CD4-positive, alpha-beta memory T cell (primary cell): ENCODE results near the gene RASGRF1. TPM values are rescaled to one million over a fixed set of nuclear protein-coding genes. Genes with fewer than 3 reads are reported as not detected.
"Not testable (repeated sequence)": the region's sequence is repeated elsewhere in the genome, so short reads cannot be mapped to it uniquely, and the experiment has no call there.

Experiments used
- CTCF ChIA-PET: fragments of 350-600 bp; sonication (Branson Sonifier 250); formaldehyde crosslinking; loops from one replicate; lab custom pipeline; 2021; ENCODE audit warnings: inconsistent platforms; ENCODE audit not compliant: partially characterized antibody; lab: Charles Lee
- POLR2A ChIA-PET: fragments of 350-600 bp; sonication (Branson Sonifier 250); formaldehyde crosslinking; loops from one replicate; lab custom pipeline; 2021; ENCODE audit not compliant: partially characterized antibody; lab: Charles Lee
- DNase-seq, 5 donors: peaks; one replicate each; pipeline versions ENCODE4 v3.0.0 to v3.0.0-alpha.2; 2020 to 2022; ENCODE audit warnings: mixed read lengths in 1 of 5
- H3K27ac ChIP-seq: one replicate; pipeline ENCODE4 v1.7.0; 2013; ENCODE audit warnings: low read depth, low read length
- H3K27me3 ChIP-seq: 2 replicates; pipeline ENCODE4 v1.7.0; 2013; ENCODE audit warnings: mild to moderate bottlenecking, low read length, moderate library complexity; ENCODE audit not compliant: insufficient read depth
- H3K36me3 ChIP-seq: 2 replicates; pipeline ENCODE4 v1.7.0; 2013; ENCODE audit warnings: mild to moderate bottlenecking, low read length, moderate library complexity; ENCODE audit not compliant: insufficient read depth
- H3K4me1 ChIP-seq: 2 replicates; pipeline ENCODE4 v1.7.0; 2013; ENCODE audit warnings: mild to moderate bottlenecking, low read length, moderate library complexity; ENCODE audit not compliant: insufficient read depth
- H3K4me3 ChIP-seq, 2 donors: one replicate each; pipeline ENCODE4 v1.7.0; 2013; ENCODE audit warnings: low read length in 2 of 2, mild to moderate bottlenecking in 1 of 2
- H3K9me3 ChIP-seq, 2 donors: one replicate each; pipeline ENCODE4 v1.7.0; 2013; ENCODE audit warnings: low read length in 2 of 2, control low read depth in 1 of 2; ENCODE audit not compliant: control insufficient read depth in 1 of 2
- H3K27ac Mint-ChIP-seq, 7 donors: one replicate each; pipeline ENCODE4 v1.8.0; 2020 to 2021; ENCODE audit warnings: mixed read lengths in 7 of 7, mild to moderate bottlenecking in 6 of 7, inconsistent platforms in 3 of 7, moderate library complexity in 3 of 7
- H3K27me3 Mint-ChIP-seq, 2 donors: one replicate each; pipeline ENCODE4 v1.8.0; 2020 to 2021; ENCODE audit warnings: mixed read lengths in 2 of 2
- H3K36me3 Mint-ChIP-seq, 2 donors: one replicate each; pipeline ENCODE4 v1.8.0; 2020 to 2021; ENCODE audit warnings: mixed read lengths in 2 of 2, inconsistent platforms in 1 of 2, mild to moderate bottlenecking in 1 of 2
- H3K4me1 Mint-ChIP-seq, 4 donors: one replicate each; pipeline ENCODE4 v1.8.0; 2020 to 2021; ENCODE audit warnings: mixed read lengths in 4 of 4, mild to moderate bottlenecking in 1 of 4
- H3K4me3 Mint-ChIP-seq, 8 donors: one replicate each; pipeline ENCODE4 v1.8.0; 2020 to 2021; ENCODE audit warnings: mixed read lengths in 8 of 8, mild to moderate bottlenecking in 7 of 8, moderate library complexity in 6 of 8, inconsistent platforms in 3 of 8
- H3K9me3 Mint-ChIP-seq, 8 donors: one replicate each; pipeline ENCODE4 v1.8.0; 2020 to 2021; ENCODE audit warnings: mixed read lengths in 8 of 8, mild to moderate bottlenecking in 5 of 8, inconsistent platforms in 3 of 8, moderate library complexity in 1 of 8
- intact Hi-C: fragments of 100-400 bp; cut with micrococcal nuclease; formaldehyde crosslinking; loops from one replicate; pipeline ENCODE4 v1.15.1; 2023
- polyA plus RNA-seq, 2 donors: library from polyadenylated mRNA; unstranded; fragments of 300-500 nt; fragmentation: Illumina TruSeq; gene quantifications; one replicate each; pipeline ENCODE4 v1.2.3, GENCODE V29; 2021
- total RNA-seq, 2 experiments: library from RNA; stranded (reverse); gene quantifications; one replicate each; pipeline ENCODE4 v1.2.3, GENCODE V29; 2021

RASGRF1 gene
- total and polyA plus RNA-seq, 4 experiments from 2014 or later: not detected

DNA sequence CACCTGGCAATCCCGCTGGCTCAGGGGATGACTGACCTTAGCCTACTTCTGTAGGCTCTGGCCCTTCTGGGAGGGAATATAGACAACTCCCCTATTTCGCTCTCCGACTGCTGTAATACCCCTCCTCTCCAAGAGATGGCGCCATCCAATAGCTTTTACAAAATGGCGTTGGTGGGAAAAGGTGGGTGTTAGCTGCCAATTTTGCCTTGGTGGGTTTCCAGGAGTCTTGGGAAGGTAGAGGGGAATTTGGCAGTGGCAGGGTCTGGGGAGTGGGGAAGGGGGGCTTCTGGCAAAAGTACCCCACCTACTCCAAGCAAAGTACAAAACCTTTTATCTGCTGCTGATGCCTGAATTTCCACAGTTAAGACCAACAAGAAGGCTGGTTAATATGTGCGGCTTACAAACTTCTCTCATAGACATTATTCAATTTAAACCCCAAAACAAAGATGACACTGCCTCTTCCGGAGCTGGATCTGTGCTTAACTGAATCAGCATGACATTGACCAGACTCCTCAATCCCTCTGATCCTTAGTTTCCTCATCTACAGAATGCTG, 62.1 kb downstream of the RASGRF1 start:
- Histone ChIP-seq H3K4me1 (no peaks in the 10 kb centered on the region), H3K27ac (no peak overlapping the region), H3K4me3 (no peak overlapping the region), H3K9me3 (no peaks in the 10 kb centered on the region), H3K36me3 (no peaks in the 10 kb centered on the region), H3K27me3 (no peaks in the 10 kb centered on the region)
- H3K27ac Mint-ChIP-seq: no peak overlapping the region
- peaks cover 3 to 9% of the 10 kb centered on the region in 2 donors for H3K27me3 Mint-ChIP-seq
- ChIA-PET CTCF (interaction anchor here (0.7 to 2.3 kb wide), 5 partner anchors 10 to 156 kb away, joined by 3 to 8 read pairs (median 3); no protein-coding TSS in a partner anchor), POLR2A (no interaction called here)
- H3K9me3 Mint-ChIP-seq: peaks cover 0 to 7% (median 3%) of the 10 kb centered on the region in 8 donors
- no peak for DNase-seq
- peaks cover 0 to 4% of the 10 kb centered on the region in 2 donors for H3K36me3 Mint-ChIP-seq
- no peaks in the 10 kb centered on the region for H3K4me1 Mint-ChIP-seq
- intact Hi-C loops: no loop called here
- no peak overlapping the region for H3K4me3 Mint-ChIP-seq

DNA sequence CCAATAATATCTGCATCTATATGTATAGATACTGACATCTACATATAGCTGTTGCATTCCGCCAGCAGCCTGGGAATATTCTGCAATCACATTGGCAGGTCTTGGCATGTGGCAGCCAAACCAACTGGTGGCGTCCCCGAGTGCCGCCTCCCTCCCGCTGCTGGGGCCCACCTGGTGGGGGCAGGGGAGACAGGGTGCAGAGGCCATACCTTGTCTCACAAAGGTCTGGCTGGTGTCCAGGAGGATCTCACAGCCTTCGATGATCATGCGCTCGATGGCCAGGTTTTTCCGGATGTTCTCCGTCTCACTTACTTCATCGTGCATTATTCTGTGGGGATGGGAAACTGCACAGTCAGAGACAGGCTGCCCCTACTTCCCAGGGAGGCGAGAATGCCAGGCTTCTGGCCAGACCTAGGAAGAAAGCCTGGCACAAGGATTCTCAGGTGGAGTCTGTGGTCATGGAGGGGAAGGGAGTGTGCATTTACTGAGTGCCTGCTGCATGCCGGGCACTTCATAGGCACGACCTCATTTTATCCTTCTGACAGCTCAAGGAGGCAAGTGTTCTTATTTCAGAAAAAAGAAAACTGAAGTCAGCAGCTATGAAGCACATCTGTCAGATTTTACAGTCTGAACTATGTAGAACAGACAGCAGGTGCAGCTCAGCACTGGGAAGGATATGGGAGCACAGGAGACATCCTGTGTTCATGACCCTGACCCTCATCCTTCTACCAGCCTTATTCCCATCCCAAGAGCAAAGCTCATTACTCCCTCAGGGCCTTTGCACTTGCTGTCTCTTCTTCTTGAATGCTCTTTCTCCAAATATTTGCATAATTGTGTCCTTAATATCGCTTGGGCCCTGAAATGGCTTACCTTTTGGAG, 62.8 kb downstream of the RASGRF1 start:
- Histone ChIP-seq H3K27ac (no peak overlapping the region), H3K27me3 (no peaks in the 10 kb centered on the region), H3K9me3 (no peaks in the 10 kb centered on the region), H3K4me3 (no peak overlapping the region), H3K4me1 (no peaks in the 10 kb centered on the region), H3K36me3 (no peaks in the 10 kb centered on the region)
- Mint-ChIP-seq H3K9me3 (peaks cover 0 to 7% (median 3%) of the 10 kb centered on the region in 8 donors), H3K36me3 (peaks cover 0 to 4% of the 10 kb centered on the region in 2 donors), H3K27me3 (peaks cover 3 to 9% of the 10 kb centered on the region in 2 donors), H3K4me3 (no peak overlapping the region), H3K27ac (no peak overlapping the region), H3K4me1 (no peaks in the 10 kb centered on the region)
- intact Hi-C loops: no loop called here
- ChIA-PET CTCF (interaction anchor here (1.3 to 2.3 kb wide), 4 partner anchors 11 to 157 kb away, joined by 3 to 8 read pairs (median 5); no protein-coding TSS in a partner anchor), POLR2A (no interaction called here)
- no peak for DNase-seq

DNA sequence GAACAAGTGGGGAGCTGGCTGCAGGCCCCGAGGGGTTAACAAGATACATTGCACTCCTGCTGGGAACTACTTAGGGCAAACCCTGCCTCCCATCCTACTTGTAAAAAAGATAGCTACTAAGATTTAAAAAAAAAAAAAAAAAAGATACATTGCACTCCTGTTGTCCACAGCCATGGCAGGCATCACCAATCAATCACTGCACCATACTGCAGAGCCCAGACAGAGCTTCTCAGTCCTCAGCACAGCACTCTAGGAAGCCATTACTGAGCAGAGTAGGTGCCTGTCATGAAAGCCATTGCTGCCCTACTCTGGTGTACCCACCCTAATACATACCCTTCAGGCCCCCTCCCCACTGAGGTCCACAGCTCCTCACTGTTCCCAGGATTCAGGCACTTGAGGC, 64.8 kb downstream of the RASGRF1 start:
- intact Hi-C loops: no loop called here
- POLR2A ChIA-PET: no interaction called here
- Mint-ChIP-seq H3K4me3 (no peak overlapping the region), H3K9me3 (peaks cover 0 to 7% (median 3%) of the 10 kb centered on the region in 8 donors), H3K36me3 (peaks cover 0 to 4% of the 10 kb centered on the region in 2 donors), H3K27me3 (peaks cover 3 to 9% of the 10 kb centered on the region in 2 donors), H3K4me1 (no peaks in the 10 kb centered on the region), H3K27ac (no peak overlapping the region)
- H3K27ac ChIP-seq: no peak overlapping the region
- H3K36me3 ChIP-seq: no peaks in the 10 kb centered on the region
- H3K4me1 ChIP-seq: no peaks in the 10 kb centered on the region
- H3K27me3 ChIP-seq: no peaks in the 10 kb centered on the region
- no peak overlapping the region for H3K4me3 ChIP-seq
- no peaks in the 10 kb centered on the region for H3K9me3 ChIP-seq
- no peak for DNase-seq
- CTCF ChIA-PET: interaction anchor here (1.6 kb wide), 1 partner anchor 16 kb away, joined by 5 read pairs; no protein-coding TSS in a partner anchor

DNA sequence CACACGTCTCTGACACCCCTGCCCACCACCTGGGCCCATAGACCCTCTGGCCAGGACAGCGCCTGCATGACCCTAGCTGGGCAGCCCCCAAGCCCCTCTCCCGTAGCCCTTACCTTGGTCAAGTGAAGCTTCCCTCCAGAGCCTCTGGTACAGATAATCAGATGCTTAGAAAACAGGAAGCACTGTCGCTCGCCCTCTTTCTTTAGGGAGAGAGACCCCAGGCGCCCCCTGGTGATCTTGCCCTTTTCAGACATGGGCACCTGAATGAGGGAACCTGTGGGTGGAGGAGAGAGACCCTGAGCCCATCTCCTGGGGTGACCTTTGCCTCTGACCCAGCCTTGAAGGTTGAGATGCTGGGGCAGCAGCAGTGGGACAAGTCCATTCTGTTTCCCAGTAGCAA, 65.4 kb downstream of the RASGRF1 start:
- peaks cover 3 to 9% of the 10 kb centered on the region in 2 donors for H3K27me3 Mint-ChIP-seq
- Histone ChIP-seq H3K27me3 (no peaks in the 10 kb centered on the region), H3K4me1 (no peaks in the 10 kb centered on the region), H3K27ac (no peak overlapping the region), H3K4me3 (no peak overlapping the region), H3K36me3 (no peaks in the 10 kb centered on the region), H3K9me3 (no peaks in the 10 kb centered on the region)
- peaks cover 0 to 7% (median 3%) of the 10 kb centered on the region in 8 donors for H3K9me3 Mint-ChIP-seq
- H3K36me3 Mint-ChIP-seq: peaks cover 0 to 4% of the 10 kb centered on the region in 2 donors
- DNase-seq: no peak
- intact Hi-C loops: no loop called here
- no peak overlapping the region for H3K4me3 Mint-ChIP-seq
- H3K27ac Mint-ChIP-seq: no peak overlapping the region
- ChIA-PET CTCF (interaction anchor here (1.6 kb wide), 1 partner anchor 17 kb away, joined by 5 read pairs; no protein-coding TSS in a partner anchor), POLR2A (no interaction called here)
- no peaks in the 10 kb centered on the region for H3K4me1 Mint-ChIP-seq

DNA sequence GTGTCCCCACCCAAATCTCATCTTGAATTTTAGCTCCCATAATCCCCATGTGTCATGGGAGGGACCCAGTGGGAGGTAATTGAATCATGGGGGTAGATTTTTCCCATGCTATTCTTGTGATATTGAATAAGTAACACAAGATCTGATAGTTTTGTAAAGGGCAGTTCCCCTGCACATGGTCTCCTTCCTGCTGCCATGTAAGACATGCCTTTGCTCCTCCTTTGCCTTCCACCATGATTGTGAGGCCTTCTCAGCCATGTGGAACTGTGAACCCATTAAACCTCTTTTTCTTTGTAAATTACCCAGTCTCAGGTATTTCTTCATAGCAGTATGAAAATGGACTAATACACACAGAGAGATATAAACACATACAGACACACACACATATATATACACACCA, 66.1 kb downstream of the RASGRF1 start:
- H3K27me3 Mint-ChIP-seq, intact Hi-C loops, H3K4me1 ChIP-seq, H3K9me3 ChIP-seq, H3K9me3 Mint-ChIP-seq, CTCF ChIA-PET, H3K4me1 Mint-ChIP-seq, DNase-seq, H3K4me3 Mint-ChIP-seq, H3K27ac Mint-ChIP-seq, H3K27me3 ChIP-seq, H3K36me3 Mint-ChIP-seq, H3K27ac ChIP-seq, H3K4me3 ChIP-seq, H3K36me3 ChIP-seq, POLR2A ChIA-PET: not testable (repeated sequence)

DNA sequence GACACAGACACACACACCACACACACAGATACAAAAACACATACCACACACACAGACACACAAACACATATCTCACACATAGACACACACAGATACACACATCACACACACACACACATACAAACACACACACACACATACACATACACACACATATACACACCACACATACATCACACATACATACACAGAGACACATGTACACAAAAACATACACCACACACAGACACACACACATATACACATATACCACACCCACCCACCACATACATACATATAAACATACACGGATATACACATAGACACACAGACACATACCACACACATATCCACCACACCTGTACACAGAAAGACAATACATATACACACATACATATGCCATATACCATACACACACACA, 66.7 kb downstream of the RASGRF1 start:
- Mint-ChIP-seq H3K4me1 (no peaks in the 10 kb centered on the region), H3K36me3 (peaks cover 0 to 4% of the 10 kb centered on the region in 2 donors), H3K27ac (no peak overlapping the region), H3K4me3 (no peak overlapping the region), H3K27me3 (peaks cover 3 to 8% of the 10 kb centered on the region in 2 donors), H3K9me3 (peaks cover 0 to 7% (median 2%) of the 10 kb centered on the region in 8 donors)
- H3K27me3 ChIP-seq: no peaks in the 10 kb centered on the region
- H3K36me3 ChIP-seq: no peaks in the 10 kb centered on the region
- H3K27ac ChIP-seq: no peak overlapping the region
- ChIA-PET POLR2A (no interaction called here), CTCF (no interaction called here)
- intact Hi-C loops: no loop called here
- H3K9me3 ChIP-seq: no peaks in the 10 kb centered on the region
- no peaks in the 10 kb centered on the region for H3K4me1 ChIP-seq
- no peak for DNase-seq
- H3K4me3 ChIP-seq: no peak overlapping the region

DNA sequence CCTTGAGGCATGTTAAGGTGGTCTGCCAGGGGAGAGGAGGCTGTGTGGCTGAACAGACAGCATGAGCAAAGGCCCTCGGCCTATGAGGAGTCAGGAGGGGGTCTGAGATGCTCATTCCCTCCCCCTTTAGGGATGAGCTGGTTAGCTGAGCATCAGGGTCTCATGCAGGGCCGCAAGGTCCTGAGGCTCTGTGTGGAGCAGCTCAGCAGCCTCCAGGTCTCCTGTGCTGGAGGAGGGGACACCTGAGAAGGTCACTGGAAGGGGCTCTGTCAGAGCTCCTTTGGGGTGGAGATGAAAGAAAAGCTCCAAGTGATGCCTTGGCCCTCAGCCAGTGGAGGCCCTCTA, 67.1 kb downstream of the RASGRF1 start:
- H3K4me1 ChIP-seq: no peaks in the 10 kb centered on the region
- no peak for DNase-seq
- peaks cover 0 to 4% of the 10 kb centered on the region in 2 donors for H3K36me3 Mint-ChIP-seq
- H3K9me3 Mint-ChIP-seq: peaks cover 0 to 7% (median 2%) of the 10 kb centered on the region in 8 donors
- no peaks in the 10 kb centered on the region for H3K36me3 ChIP-seq
- H3K27ac Mint-ChIP-seq: no peak overlapping the region
- ChIA-PET CTCF (no interaction called here), POLR2A (no interaction called here)
- H3K4me3 ChIP-seq: no peak overlapping the region
- intact Hi-C loops: no loop called here
- no peaks in the 10 kb centered on the region for H3K9me3 ChIP-seq
- H3K27me3 ChIP-seq: no peaks in the 10 kb centered on the region
- H3K4me1 Mint-ChIP-seq: no peaks in the 10 kb centered on the region
- H3K4me3 Mint-ChIP-seq: no peak overlapping the region
- H3K27me3 Mint-ChIP-seq: peaks cover 3 to 8% of the 10 kb centered on the region in 2 donors
- no peak overlapping the region for H3K27ac ChIP-seq
